ENCODE data around the gene DIDO1.

Gene DIDO1

GRCh38 chr20:62888910-62889309, 37.4 kb downstream of the DIDO1 start:
- peak overlapping the region; percentile 82 for H3K27ac ChIP-seq
- no peak for TF ChIP-seq CTCF (conservative IDR thresholded peaks at IDR 0.05)

- no peak for TF ChIP-seq CTCF (conservative IDR thresholded peaks at IDR 0.05)
- H3K27ac ChIP-seq, result peak overlapping the region; percentile 82
Observed at GRCh38 chr20:62888406-62888805, 37.9 kb downstream of the DIDO1 start.

GRCh38 chr20:62887860-62888239, 38.5 kb downstream of the DIDO1 start:
- H3K27ac ChIP-seq, result peak overlapping the region; percentile 82
- TF ChIP-seq CTCF (conservative IDR thresholded peaks at IDR 0.05), result no peak

- TF ChIP-seq CTCF (conservative IDR thresholded peaks at IDR 0.05), result no peak; the same call in 1 of the 2 replicates
- H3K27ac ChIP-seq, result peak overlapping the region; percentile 82
Observed at GRCh38 chr20:62887152-62887859, 39.0 kb downstream of the DIDO1 start.

- H3K27ac ChIP-seq, result peak overlapping the region; percentile 82
- TF ChIP-seq CTCF (conservative IDR thresholded peaks at IDR 0.05), result no peak
Observed at GRCh38 chr20:62886709-62887058, 39.6 kb downstream of the DIDO1 start.

- peak overlapping the region; percentile 82 for H3K27ac ChIP-seq
- TF ChIP-seq CTCF (conservative IDR thresholded peaks at IDR 0.05), result no peak
Observed at GRCh38 chr20:62885896-62886708, 40.2 kb downstream of the DIDO1 start.

- no peak for TF ChIP-seq CTCF (conservative IDR thresholded peaks at IDR 0.05)
- H3K27ac ChIP-seq, result peak overlapping the region; percentile 82; the same call in 1 of the 2 replicates
Observed at GRCh38 chr20:62885046-62885895, 41.0 kb downstream of the DIDO1 start.
